GM23338 (cell line): Measurements from ENCODE around the gene LRMDA.

Experiments
- CREB1 ChIP-seq: fragments of 250-450 bp; sonication (Bioruptor Pico); IDR thresholded peaks from 2 replicates; pipeline ENCODE4 v1.5.0; 2020; ENCODE audit warnings: low read depth, mild to moderate bottlenecking, moderate library complexity
- CTCF ChIP-seq, 2 experiments: fragments of 200-600 bp in 1 of 2; sonication (generic) in 1 of 2; conservative IDR thresholded peaks; 2 replicates each; pipeline versions ENCODE4 v1.5.1 to v1.6.1; 2016 to 2017; ENCODE audit warnings: antibody characterized with exemption in 2 of 2, low read depth in 2 of 2, mild to moderate bottlenecking in 2 of 2, moderate library complexity in 1 of 2
- ETS1 ChIP-seq: IDR thresholded peaks from 2 replicates; pipeline ENCODE4 v1.6.1; 2016; ENCODE audit warnings: antibody characterized with exemption
- EZH2 ChIP-seq: fragments of 200-600 bp; sonication (generic); IDR thresholded peaks from one replicate; pipeline ENCODE4 v1.8.0; 2017; ENCODE audit warnings: antibody characterized with exemption, mild to moderate bottlenecking, low read depth; ENCODE audit not compliant: unreplicated experiment
- EZH2phosphoT487 ChIP-seq: fragments of 200-600 bp; sonication (generic); IDR thresholded peaks from one replicate; pipeline ENCODE4 v1.8.1; 2018; ENCODE audit warnings: antibody characterized with exemption; ENCODE audit not compliant: unreplicated experiment
- JUNB ChIP-seq: IDR thresholded peaks from one replicate; pipeline ENCODE4 v1.6.1; 2016; ENCODE audit warnings: antibody characterized with exemption; ENCODE audit not compliant: unreplicated experiment
- NANOG ChIP-seq: IDR thresholded peaks from 2 replicates; pipeline ENCODE4 v1.6.1; 2016; ENCODE audit warnings: antibody characterized with exemption, borderline replicate concordance
- POLR2AphosphoS5 ChIP-seq: IDR thresholded peaks from 2 replicates; pipeline ENCODE4 v1.6.1; 2016; ENCODE audit warnings: antibody characterized with exemption, low read depth
- REST ChIP-seq: IDR thresholded peaks from one replicate; pipeline ENCODE4 v1.6.1; 2018; ENCODE audit warnings: antibody characterized with exemption; ENCODE audit not compliant: unreplicated experiment
- ZNF114 ChIP-seq: fragments of 250-450 bp; sonication (Bioruptor Pico); IDR thresholded peaks from 2 replicates; pipeline ENCODE4 v1.5.0; 2020; ENCODE audit warnings: mild to moderate bottlenecking, moderate library complexity
- ZNF331 ChIP-seq: fragments of 250-450 bp; sonication (Bioruptor Pico); IDR thresholded peaks from 2 replicates; pipeline ENCODE4 v1.5.0; 2020; ENCODE audit warnings: low read depth, mild to moderate bottlenecking, moderate library complexity

- TF ChIP-seq CTCF (conservative IDR thresholded peaks at IDR 0.05; ENCODE audit: low read depth in 2 of 2) (no peak), REST (no peak), EZH2 (no peak), POLR2AphosphoS5 (no peak), EZH2phosphoT487 (no peak), ETS1 (no peak), JUNB (no peak), CREB1 (CRISPR knock-in tag) (no peak), ZNF114 (CRISPR knock-in tag) (no peak), NANOG (no peak), ZNF331 (no peak)
Observed at GRCh38 chr10:75870039-75870645, 438.7 kb downstream of the LRMDA start.
